ENCODE data around the gene NRG3.

DNA sequence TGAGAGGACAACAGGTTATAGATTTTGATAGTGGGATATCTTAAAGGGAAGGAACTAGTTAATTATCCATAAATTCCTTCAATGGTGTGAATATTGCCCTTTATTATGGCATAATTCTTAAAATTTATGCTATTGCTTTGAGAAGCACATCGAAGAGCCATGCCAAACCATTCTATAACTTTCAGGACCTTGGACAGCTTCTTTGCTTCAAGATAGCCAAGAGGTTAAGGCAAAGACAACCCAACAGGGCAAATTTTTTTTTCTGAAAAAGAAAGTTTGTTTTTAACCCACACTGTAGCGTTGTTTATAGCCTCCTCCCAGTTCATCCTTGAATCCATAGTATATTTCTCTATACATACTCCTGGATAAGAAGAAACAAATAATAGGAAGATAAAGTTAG, 103.2 kb downstream of the NRG3 start:
- TF ChIP-seq POLR2AphosphoS5 (IDR thresholded peaks at IDR 0.05; ENCODE audit: borderline replicate concordance, low read depth, low read length) (no peak), EZH2 (IDR thresholded peaks at IDR 0.05) (no peak), FOXP2 (optimal IDR thresholded peaks at IDR 0.05; ENCODE audit: control extremely low read depth, extremely low read length, insufficient read depth) (no peak)

Measured in SK-N-MC (cell line).